DND-41 (cell line): Measurements from ENCODE around the gene NBL1.

ENCODE experiments used
- EZH2 ChIP-seq: IDR thresholded peaks from 3 replicates; pipeline ENCODE4 v1.6.1; 2012; ENCODE audit warnings: borderline replicate concordance, low read depth, mild to moderate bottlenecking, moderate library complexity, low read length, inconsistent platforms; ENCODE audit not compliant: severe bottlenecking
- TF ChIP-seq, protein P1 (sequence below): IDR thresholded peaks from 2 replicates; pipeline ENCODE4 v1.5.1; 2012; ENCODE audit warnings: borderline replicate concordance, low read length, moderate library complexity, mild to moderate bottlenecking; ENCODE audit not compliant: poor library complexity, severe bottlenecking; ENCODE audit errors: extremely low read depth

- TF ChIP-seq, protein P1, sequence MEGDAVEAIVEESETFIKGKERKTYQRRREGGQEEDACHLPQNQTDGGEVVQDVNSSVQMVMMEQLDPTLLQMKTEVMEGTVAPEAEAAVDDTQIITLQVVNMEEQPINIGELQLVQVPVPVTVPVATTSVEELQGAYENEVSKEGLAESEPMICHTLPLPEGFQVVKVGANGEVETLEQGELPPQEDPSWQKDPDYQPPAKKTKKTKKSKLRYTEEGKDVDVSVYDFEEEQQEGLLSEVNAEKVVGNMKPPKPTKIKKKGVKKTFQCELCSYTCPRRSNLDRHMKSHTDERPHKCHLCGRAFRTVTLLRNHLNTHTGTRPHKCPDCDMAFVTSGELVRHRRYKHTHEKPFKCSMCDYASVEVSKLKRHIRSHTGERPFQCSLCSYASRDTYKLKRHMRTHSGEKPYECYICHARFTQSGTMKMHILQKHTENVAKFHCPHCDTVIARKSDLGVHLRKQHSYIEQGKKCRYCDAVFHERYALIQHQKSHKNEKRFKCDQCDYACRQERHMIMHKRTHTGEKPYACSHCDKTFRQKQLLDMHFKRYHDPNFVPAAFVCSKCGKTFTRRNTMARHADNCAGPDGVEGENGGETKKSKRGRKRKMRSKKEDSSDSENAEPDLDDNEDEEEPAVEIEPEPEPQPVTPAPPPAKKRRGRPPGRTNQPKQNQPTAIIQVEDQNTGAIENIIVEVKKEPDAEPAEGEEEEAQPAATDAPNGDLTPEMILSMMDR = no peak
- no peak for TF ChIP-seq EZH2
Observed at GRCh38 chr1:19616489-19616888, 27.6 kb upstream of the NBL1 start.
